ENCODE data around the gene DYRK4. TPM values are rescaled to one million over a fixed set of nuclear protein-coding genes. Genes with fewer than 3 reads are reported as not detected.
A peak's percentile ranks its signal among the peaks of the same experiment; 100 is the strongest.
"Not testable (repeated sequence)": the region's sequence is repeated elsewhere in the genome, so short reads cannot be mapped to it uniquely, and the experiment has no call there.

DYRK4 gene, protein sequence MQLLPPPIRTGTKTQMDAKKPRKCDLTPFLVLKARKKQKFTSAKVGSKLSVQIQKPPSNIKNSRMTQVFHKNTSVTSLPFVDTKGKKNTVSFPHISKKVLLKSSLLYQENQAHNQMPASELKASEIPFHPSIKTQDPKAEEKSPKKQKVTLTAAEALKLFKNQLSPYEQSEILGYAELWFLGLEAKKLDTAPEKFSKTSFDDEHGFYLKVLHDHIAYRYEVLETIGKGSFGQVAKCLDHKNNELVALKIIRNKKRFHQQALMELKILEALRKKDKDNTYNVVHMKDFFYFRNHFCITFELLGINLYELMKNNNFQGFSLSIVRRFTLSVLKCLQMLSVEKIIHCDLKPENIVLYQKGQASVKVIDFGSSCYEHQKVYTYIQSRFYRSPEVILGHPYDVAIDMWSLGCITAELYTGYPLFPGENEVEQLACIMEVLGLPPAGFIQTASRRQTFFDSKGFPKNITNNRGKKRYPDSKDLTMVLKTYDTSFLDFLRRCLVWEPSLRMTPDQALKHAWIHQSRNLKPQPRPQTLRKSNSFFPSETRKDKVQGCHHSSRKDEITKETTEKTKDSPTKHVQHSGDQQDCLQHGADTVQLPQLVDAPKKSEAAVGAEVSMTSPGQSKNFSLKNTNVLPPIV
- 43.3 TPM for polyA plus RNA-seq (2013, experiment 1 of 2; ENCODE audit: insufficient read length)
- polyA plus RNA-seq (2013, experiment 2 of 2; ENCODE audit: insufficient read length): 45.8 TPM

DNA sequence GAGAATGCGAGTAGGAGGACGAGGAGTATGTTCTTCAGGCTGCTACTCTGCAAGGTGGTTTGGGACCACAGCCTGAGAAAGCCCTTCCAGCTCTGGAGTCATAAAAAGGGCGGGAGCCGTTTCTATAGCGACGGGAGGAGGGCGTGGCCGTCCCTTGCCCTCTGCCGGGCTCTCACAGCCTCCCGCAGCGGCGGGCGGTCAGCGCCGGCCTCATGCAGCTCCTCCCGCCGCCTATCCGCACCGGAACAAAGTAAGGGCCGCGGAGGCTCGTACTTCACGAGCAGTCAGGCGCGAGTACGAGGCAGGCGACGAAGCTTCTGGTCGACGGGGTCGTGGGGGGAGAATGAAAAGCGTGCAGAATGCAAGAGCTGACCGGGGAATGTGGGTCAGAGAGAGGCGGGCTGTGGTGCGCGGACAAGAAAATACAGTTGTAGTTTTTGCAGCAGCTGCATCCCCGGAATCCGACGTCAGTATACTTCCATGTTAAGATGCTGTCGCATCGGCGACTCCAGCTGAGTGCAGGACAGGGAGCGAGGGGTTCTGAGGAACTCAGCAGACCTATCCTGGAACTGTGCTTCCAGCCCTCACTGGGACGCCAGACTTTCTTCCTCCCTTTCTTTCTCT is at the start of gene DYRK4:
Gene DYRK4 (plus strand): TSS at position 175 of the 624 bp plus-strand sequence. CDS start 38 bp downstream, at position 213.
- peak; percentile 64 for DNase-seq

DNA sequence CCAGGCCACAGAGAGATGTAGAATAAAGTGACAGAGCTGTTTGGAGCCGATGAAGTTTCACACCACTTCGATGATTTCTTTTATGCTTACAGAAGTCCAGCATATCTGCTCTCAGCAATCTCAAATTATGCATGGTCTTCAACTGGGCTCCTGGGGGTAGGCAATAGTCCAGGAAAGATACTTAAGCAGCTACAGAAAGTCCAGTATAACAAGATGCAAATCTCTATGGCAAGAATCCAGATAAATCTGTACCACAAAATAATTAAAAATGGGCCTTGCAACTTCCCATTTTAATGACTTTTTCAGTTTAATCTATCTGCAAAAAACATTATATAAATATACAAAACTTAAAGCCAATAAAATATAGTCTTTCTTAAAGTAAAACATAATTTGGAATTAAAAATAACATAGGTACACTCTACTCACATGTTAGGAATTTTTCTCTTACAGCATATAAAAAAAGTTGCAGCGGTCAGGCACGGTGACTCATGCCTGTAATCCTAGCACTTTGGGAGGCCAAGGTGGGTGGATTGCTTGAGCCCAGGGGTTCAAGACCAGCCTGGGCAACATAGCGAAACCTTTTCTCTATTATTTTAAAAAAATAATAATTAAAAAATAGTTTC is 43.8 kb upstream of the DYRK4 start:
- peak; percentile 40 for DNase-seq

DNA sequence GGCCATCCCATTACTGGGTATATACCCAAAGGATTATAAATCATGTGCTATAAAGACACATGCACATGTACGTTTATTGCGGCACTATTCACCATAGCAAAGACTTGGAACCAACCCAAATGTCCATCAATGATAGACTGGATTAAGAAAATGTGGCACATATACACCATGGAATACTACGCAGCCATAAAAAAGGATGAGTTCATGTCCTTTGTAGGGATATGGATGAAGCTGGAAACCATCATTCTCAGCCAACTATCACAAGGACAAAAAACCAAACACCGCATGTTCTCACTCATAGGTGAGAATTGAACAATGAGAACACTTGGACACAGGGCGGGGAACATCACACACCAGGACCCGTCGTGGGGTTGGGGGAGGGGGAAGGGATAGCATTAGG is 38.6 kb upstream of the DYRK4 start:
- not testable (repeated sequence) for DNase-seq

DNA sequence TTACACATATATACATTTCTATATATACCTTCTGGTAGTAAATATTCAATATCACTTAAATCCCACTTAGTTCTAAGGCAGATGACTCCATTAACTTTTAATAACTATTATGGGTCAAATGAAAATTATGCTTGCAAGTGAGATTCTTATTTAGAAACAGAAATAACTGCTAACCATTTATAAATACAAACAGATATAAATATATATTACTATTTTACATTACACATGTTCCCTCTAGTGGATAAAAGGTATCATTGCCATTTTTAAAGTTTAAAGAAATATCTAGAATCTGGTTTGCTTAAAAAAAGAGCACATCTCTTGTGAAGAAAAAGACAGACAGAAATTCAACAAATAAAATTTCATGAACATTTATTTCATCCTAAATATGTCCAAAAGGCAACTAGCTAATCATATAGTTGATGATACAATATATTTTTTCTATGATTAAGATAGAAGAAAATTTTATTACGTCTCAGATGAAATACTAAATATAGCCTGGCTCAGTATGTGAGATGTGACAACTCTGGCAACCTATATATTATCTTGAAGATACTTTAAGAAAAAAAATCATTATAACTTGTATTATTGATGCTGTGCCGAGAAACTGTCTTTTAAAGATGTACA is 35.0 kb upstream of the DYRK4 start:
- peak; percentile 4 for DNase-seq

DNA sequence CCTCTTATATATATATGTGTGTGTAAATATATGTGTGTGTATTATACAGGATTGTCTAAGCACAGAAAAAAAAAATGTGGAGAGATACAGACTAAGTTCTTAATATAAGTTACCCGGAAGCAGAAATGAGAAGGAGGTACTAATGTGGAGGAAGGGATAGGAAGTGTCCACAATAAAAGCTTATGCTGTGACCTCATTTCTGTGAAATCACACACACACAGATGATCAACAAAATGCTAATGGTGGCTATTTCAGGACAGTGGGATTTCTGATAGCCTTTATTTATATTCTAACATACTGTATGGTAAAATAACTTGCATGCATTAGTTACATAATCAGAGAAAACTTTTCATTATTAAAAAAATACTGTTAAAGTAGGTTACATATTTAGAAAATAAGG is 31.8 kb upstream of the DYRK4 start:
- no peak for DNase-seq

DNA sequence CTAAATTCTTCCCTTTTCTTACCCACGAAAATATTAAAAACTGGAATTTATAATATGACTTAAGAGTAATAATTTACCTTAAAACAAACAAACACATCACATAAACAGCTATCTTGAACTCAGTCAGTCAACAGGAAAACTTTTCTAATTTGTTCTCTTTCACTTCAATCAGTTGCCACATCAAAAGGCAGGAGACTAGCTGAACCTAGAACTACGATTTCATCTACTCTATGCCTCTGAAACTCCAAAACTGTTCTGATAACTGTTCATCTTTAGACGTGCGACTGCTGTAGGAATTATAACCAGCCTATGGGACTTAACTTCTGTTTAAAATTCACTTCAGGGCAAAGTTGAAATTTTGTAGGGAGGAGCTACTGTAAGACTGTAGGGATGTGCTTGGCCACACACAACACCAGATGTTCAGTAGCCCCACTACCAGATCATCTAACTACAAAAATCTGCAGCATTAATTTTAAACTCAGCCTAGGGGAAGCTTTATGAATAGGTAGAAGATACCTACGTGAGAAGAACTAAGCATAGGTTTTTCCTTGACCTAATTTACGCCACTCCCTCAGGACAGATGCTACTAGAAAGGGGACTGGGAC is 30.9 kb upstream of the DYRK4 start:
- no peak for DNase-seq

DNA sequence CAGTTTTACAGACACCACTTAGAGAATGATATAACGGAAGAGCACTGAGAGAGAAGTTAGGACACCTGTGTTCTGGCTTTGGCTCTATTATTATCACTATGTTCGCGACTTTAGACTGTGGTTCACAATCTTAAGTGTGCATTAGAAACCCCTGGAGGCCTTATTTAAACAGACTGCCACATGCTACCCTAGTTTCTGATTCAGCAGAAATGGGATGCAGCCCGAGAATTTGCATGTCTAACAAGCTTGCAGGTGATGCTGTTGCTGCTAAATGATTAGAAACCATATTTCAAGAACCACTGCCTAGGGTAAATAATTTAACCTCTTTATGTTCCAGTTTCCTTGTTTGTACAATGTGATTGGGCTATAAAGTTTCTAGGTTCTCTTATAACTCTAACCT is 26.9 kb upstream of the DYRK4 start:
- DNase-seq: no peak

DNA sequence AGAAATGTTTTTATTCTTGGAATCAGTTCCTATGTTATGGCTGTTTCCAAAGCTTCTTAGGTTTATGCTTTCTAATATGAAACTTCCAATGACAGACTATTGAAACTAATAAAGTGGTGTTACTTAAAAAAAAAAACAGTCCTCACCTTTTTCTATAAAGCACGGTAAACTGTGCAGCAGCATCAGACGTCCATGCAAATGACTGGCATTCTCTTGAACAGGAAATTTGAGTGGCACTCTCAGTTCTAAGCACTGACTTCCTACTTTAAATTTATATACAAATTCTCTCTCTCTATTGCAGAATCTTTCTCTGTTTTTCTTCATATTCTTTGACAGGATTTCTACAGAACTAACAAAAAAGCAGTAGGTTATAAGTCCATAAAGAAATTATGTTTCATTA is 26.1 kb upstream of the DYRK4 start:
- no peak for DNase-seq

DNA sequence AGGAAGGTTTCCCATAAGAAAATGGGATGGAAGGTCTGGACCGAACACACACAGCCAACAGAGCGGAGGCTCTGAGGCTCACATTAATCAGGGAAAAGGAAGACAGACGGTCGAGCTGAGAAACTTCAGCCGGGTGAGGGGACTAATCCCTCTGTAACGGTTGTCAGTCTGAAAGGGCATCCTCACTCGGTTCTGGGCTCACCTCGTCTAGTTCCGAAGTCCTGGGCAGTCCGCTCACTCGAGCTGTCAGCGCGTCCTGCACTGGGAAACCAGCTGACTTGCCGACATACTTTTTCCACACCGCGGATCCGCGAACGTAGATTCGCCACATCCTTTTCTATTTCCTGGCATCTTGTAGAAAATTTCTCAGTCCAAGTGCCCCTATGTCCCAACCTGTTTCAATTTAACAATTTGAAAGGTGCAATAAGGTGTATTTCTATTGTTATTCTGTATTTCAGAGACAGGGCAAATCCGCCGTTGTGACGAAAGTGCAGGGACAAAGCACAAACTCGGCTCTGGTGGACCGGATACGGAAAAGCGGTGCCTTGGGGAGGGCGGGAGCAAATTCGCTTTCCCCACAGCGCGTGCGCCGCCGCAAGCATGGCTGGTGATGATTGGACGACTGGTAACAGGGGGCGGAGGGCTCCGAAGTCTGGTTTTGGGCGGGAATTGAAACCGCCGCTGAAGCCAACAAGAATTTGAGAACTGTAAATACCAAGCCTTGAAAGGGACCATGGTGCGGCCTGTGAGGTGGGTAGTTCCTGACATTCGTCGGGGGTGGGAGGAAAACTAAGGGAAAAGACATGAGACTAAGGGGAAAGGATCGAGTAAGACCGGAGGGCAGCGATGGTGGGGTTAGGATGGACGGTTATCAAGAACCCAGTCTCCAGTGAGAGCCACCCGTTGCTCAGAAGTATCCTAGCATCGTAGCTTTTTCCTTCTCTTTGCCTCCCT is 23.5 kb upstream of the DYRK4 start, which contains the start of gene RAD51AP1:
Gene RAD51AP1 (plus strand): TSS at position 684 of the 954 bp plus-strand sequence. CDS start 50 bp downstream, at position 734.
- peak; percentile 98 for DNase-seq

DNA sequence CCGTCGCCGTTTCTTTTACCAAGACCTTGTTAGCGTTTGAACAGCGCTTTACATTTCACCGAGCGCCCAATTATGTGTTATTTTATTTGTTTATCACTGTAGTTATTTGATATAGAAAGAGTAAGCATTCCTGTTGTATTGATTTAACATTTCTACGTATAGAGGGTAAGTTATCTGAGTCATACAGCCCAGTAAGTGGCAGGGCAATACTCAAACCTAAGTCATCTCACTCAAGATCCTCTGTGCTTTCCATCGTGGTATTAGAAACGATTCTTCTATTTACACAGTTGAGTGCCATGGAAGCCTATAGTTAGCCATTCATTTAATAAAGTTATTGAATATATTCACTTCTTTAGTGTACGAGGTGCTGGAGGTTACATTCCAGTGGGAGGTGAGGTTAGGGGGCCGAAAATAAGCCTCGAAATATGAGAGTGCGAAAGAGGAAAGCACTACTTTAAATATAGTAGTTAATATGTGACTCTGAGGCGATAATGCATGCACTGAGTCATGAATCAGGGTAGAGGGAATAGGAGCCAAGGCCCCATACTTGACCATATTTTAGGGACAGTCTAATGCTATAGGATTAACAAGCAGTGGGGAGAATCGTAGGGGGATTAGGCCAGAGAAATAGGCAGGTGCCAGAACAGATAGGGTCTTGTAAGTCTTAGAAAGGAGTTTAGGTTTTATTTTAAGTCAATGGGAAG is 22.7 kb upstream of the DYRK4 start:
- DNase-seq: no peak

DNA sequence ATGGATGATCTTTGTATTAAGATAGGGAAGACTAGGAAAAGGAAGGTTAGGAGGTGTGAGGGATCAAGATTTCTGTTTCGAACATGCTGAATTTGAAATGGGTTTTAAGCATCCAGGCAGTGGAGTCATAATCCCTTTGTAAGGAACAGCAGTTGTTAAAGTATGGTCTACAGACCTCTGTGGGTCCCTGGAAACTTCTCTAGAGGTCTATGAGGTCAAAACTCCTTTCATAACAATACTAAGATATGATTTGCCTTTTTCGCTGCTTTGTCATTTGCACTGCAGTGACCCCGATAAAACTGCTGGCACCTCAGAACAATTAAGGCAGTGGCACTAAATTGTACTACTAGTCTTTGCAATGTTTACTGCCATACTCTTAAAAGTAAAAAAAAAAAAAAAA is 21.8 kb upstream of the DYRK4 start:
- DNase-seq: no peak

DNA sequence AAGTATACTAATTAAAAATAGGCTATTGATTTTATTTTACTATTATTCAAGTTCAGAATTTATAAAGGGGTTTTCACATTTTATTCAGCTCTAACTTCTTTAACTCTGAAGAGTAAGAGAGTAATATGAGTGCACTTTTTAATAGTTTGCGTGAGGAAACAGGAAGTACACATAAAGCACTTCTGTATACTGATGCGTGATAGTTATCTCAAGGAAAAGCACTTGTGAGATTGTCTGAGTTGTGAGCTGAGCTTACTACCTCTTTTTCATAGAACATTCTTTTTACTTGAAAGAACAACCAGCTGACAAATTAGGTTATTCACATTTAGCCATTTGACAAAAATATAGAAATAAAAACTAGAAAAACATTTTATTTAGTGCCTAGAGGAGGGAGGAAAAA is 21.4 kb upstream of the DYRK4 start:
- no peak for DNase-seq

DNA sequence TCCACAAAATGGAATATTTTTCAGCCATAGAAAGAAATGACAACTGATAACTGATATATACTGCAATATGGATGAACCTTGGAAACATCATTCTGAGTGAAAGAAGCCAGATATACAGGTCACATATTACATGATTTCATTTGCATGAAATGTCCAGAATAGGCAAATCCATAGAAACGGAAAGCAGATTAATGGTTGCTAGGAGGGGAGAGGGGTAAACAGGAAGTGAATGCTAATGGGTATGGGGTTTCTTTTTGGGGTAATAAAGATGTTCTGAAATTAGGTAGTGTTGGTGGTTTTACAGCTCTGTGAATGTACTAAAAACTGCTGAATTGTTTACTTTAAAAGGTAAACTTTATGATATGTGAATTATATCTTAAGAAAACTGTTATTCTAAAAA is 16.8 kb upstream of the DYRK4 start:
- no peak for DNase-seq

DNA sequence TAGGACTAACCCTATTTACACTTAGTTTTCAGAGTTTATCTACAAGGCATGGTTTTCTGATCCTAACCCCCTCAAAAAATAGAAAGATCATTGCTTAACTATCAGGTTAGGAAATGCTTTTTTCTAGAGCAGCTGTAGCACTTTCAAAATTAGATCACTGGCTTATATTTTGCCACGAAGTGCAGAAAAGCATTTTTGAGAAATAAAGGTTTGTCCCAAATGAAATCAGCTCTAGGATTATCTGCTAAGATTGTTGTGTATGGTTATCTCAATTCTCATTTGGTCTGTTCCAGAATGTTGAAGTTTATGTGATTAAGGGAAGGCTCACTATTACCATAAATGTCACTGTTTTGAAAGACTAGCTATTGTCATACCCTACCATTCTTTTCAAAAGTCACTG is 9.8 kb upstream of the DYRK4 start:
- no peak for DNase-seq

DNA sequence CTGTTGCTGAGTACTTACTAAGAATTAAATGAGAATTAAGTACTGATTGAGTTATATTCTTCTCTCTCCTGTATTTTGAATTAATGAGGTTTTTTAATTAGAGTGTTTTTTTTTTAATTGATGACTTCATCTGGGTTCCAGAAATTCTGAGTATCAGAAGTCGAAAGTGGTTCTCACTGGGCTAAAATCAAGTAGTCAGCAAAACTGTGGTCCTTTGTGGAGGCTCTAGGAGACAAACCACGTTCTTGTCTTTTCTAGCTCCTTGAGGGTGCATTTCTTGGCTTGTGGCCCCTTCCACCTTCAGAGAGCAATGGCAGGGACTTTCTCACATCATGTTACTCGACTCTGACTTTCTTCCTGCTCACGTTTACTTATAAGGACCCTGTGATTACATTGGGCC is 8.1 kb upstream of the DYRK4 start:
- DNase-seq: no peak

DNA sequence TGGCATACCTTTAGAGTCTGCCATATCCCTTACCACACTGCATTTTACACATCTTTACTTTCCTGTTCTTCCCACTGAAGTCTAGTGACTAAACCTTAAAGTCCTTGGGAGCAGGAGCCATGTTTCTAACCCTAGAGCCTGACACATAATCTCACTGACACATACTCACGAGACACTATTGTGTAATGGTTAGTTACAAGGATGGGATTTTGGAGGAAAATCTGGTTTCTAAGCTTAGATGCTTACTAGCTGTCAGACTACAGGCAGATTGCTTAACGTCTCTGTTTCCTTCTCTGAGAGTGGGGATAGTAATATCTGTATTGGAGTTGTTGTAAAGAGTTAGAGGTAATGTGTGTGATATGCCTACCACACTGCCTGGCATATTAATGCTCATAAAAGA is 6.2 kb upstream of the DYRK4 start:
- DNase-seq: no peak

DNA sequence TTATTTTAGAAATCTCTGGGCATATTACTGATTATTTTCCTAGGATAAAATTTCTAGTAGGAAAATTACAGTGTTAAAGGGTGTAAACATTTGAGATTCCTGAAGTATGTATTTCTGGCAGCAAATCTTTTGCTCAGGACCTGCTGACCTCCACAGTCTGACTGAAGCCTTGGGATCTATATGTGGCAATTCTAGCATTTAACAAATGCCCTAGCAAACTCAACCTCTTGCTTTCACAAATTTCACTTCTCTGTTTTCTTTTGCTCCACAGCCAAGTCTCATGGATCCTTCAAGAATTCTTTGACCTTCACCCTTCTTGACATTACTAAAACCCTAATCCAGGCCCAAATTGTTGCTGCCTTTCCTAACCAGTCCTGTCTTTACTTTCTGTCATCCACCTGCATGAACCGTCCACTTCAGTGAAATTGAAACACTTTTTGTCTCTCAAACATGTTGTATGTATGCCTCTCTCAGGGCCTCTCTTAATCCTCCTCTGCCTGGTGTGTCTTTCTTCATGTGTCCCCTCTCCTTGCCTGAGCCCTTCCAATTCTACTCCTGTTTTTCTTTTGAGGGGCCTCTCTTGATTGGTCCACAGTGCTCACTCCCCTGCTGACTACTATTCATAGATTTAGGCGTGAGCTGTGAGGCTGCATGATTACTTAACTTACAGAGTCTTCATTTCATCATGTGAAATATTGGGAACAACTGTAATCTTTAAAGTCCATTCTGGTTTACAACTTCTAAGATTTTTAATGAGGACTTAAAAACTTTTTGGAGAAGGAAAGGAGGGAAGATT is 5.1 kb upstream of the DYRK4 start:
- no peak for DNase-seq

DNA sequence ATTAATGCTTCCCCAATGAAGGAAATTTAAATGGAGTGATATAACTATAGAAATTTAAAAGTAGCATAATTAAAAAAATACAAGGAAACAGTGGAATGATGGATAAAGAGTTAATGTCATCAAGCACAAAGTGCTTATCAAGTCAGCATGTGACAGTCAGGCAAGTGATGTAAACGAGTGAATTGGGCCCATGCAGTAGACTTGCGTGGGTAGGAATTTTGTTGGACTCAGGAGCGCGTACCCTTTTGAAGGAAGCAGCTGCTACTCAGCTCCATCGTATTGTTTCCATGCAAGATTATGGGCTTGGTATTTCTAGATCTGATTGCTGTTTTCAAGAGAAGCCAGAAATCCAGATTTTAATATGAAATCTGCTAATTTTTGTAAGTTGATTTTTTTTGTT is 4.4 kb upstream of the DYRK4 start:
- DNase-seq: no peak

DNA sequence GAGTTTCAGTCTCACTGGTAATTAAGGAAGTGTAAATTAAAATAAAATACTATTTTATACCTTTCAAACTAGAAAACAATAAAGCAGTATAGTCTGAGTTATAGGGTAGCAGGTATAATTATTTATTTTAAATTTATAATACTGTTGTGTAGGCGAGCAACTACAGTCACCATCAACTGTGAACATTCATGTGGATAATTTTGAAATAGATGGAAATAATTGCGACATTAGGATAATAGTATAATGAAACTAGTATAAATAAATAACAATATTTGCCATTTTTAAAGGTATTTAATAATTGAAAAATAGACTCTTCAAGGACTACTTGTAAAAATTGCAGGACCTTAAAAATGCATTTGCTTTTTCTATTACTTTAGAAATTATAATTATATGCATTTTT is 3.8 kb upstream of the DYRK4 start:
- DNase-seq: no peak
